Tibial artery (tissue), 4 donors: Measurements from ENCODE around the gene SPPL2C.

ENCODE experiments used
- DNase-seq, 2 donors: peaks; one replicate each; pipeline ENCODE4 v3.0.0-alpha.2; 2019
- H3K27ac ChIP-seq, 2 donors: fragments of 200-600 bp; sonication (generic) in 1 of 2; 1 replicate in 1 of 2; 2 replicates in 1 of 2; pipeline ENCODE4 v1.5.1; 2018 to 2019; ENCODE audit warnings: mild to moderate bottlenecking in 1 of 2
- H3K27me3 ChIP-seq, 2 donors: fragments of 200-600 bp; sonication (generic) in 1 of 2; one replicate each; pipeline versions ENCODE4 v1.5.1 to v1.6.0; 2016 to 2019
- H3K36me3 ChIP-seq, 3 donors: fragments of 200-600 bp; sonication (generic) in 2 of 3; one replicate each; pipeline ENCODE4 v1.5.1; 2016 to 2019; ENCODE audit warnings: mild to moderate bottlenecking in 2 of 3
- H3K4me1 ChIP-seq, 4 donors: fragments of 200-600 bp; sonication (generic) in 2 of 4; 1 replicate in 3 of 4; 2 replicates in 1 of 4; pipeline ENCODE4 v1.5.1; 2016 to 2019
- H3K4me3 ChIP-seq, 2 donors: fragments of 200-600 bp; sonication (generic) in 1 of 2; 1 replicate in 1 of 2; 2 replicates in 1 of 2; pipeline ENCODE4 v1.5.1; 2018 to 2019; ENCODE audit warnings: mild to moderate bottlenecking in 2 of 2
- H3K9me3 ChIP-seq, 3 donors: fragments of 200-600 bp; sonication (generic) in 1 of 3; one replicate each; pipeline ENCODE4 v1.5.1; 2016 to 2019
- intact Hi-C: fragments of 100-400 bp; cut with DNase I; formaldehyde crosslinking; loops from one replicate; pipeline ENCODE4 v1.15.0; 2023; ENCODE audit warnings: low total_unique reads
- TF ChIP-seq, protein P1 (sequence below), 2 experiments: fragments of 200-600 bp in 1 of 2; fragments of 450-650 bp in 1 of 2; IDR thresholded peaks; one replicate each; pipeline ENCODE4 v1.5.1; 2017 to 2019; ENCODE audit warnings: antibody characterized with exemption in 2 of 2, mild to moderate bottlenecking in 1 of 2, moderate library complexity in 1 of 2

SPPL2C gene

DNA sequence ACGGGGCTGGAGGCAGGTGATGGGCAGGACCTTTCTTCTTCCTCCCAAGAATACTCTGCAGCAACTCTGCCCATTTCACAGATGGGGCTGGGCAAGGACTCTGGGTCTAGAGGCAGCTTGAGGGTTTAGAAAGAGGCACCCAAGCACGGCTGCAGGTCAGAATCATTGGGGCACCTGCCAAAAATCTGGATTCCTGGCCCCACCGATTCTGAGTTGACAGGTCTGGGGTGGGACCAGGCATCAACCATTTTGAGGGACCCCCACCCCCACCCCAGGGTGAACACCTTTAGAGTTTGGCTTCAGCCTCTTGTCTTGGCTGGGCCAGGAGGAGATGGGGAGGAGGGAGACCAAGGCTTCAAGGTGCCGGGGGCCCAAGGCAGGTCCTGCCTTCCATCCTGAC, 5.3 kb downstream of the SPPL2C start:
- intact Hi-C loops: no loop called here
- Histone ChIP-seq H3K4me3 (no peak overlapping the region), H3K27me3 (peaks cover 0 to 82% of the 10 kb centered on the region in 2 donors), H3K9me3 (no peaks in the 10 kb centered on the region), H3K4me1 (peaks cover 0 to 2% (median 0%) of the 10 kb centered on the region in 4 donors), H3K36me3 (no peaks in the 10 kb centered on the region), H3K27ac (no peak overlapping the region)
- no peak for DNase-seq
- TF ChIP-seq, protein P1, sequence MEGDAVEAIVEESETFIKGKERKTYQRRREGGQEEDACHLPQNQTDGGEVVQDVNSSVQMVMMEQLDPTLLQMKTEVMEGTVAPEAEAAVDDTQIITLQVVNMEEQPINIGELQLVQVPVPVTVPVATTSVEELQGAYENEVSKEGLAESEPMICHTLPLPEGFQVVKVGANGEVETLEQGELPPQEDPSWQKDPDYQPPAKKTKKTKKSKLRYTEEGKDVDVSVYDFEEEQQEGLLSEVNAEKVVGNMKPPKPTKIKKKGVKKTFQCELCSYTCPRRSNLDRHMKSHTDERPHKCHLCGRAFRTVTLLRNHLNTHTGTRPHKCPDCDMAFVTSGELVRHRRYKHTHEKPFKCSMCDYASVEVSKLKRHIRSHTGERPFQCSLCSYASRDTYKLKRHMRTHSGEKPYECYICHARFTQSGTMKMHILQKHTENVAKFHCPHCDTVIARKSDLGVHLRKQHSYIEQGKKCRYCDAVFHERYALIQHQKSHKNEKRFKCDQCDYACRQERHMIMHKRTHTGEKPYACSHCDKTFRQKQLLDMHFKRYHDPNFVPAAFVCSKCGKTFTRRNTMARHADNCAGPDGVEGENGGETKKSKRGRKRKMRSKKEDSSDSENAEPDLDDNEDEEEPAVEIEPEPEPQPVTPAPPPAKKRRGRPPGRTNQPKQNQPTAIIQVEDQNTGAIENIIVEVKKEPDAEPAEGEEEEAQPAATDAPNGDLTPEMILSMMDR (IDR thresholded peaks at IDR 0.05): no peak

DNA sequence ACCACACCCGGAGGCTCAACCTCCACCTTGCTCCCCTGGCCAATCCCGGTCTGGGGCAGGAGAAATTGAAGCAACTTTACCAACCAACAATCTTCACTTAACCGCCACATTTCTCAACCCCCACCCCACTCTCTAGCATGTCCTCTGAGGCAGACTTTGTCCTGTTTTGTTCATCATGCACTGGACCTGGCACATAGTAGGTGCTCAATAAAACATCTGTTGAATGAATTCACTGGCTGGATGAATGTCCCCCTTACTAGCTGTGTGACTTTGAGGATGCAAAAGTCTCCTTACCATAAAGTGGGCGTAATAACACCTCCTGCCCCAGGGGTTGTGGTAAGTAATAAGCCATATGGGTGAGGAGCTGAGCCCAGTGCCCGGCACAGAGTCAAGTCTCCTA, 5.8 kb downstream of the SPPL2C start:
- peaks cover 0 to 82% of the 10 kb centered on the region in 2 donors for H3K27me3 ChIP-seq
- H3K27ac ChIP-seq: no peak overlapping the region
- no peaks in the 10 kb centered on the region for H3K9me3 ChIP-seq
- TF ChIP-seq, protein P1 (IDR thresholded peaks at IDR 0.05): no peak
- no peak for DNase-seq
- intact Hi-C loops: no loop called here
- H3K4me3 ChIP-seq: no peak overlapping the region
- H3K36me3 ChIP-seq: no peaks in the 10 kb centered on the region
- peaks cover 0 to 2% (median 0%) of the 10 kb centered on the region in 4 donors for H3K4me1 ChIP-seq

DNA sequence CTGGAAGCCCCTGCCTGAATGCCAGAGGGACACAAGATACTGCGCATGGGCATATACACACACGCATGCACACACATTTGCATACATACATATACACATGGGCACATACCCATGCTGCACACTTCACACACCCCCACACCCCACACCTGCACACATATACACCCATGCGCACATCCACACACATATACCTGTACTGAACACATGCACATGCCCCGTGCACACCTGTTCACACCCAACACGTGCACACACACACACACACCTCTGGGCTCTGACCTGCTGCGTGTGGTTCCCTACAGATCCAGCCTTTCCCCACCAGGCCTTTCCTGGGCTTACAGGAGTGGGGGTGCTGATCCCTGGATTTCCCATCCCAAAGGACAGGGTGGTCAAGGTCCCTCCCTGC, 6.3 kb downstream of the SPPL2C start:
- Histone ChIP-seq H3K4me1 (peaks cover 0 to 2% (median 0%) of the 10 kb centered on the region in 4 donors), H3K27me3 (peaks cover 0 to 84% of the 10 kb centered on the region in 2 donors), H3K27ac (no peak overlapping the region), H3K4me3 (no peak overlapping the region), H3K36me3 (no peaks in the 10 kb centered on the region), H3K9me3 (no peaks in the 10 kb centered on the region)
- TF ChIP-seq, protein P1 (IDR thresholded peaks at IDR 0.05): no peak
- intact Hi-C loops: no loop called here
- no peak for DNase-seq

DNA sequence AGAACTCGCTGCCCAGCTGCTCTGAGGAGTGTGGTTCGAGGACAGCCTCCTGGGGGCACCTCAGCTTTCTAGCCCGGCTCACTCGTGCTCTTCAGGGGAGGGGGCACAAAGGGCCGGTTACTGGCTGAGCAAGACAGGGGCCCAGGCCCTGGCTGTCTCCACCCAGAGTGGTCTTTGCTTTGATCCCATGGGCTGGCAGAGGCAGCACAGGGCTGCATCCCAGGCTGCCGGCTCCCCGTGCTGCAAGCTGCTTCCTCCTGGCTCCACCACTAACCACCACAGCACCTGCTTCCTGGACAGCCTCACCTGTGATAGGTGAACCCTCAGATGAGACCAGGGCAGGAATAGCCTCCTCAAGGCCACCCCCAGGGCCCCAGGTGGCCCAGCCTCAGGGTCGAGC, 6.8 kb downstream of the SPPL2C start:
- intact Hi-C loops: no loop called here
- Histone ChIP-seq H3K27me3 (peaks cover 0 to 81% of the 10 kb centered on the region in 2 donors), H3K9me3 (no peaks in the 10 kb centered on the region)

DNA sequence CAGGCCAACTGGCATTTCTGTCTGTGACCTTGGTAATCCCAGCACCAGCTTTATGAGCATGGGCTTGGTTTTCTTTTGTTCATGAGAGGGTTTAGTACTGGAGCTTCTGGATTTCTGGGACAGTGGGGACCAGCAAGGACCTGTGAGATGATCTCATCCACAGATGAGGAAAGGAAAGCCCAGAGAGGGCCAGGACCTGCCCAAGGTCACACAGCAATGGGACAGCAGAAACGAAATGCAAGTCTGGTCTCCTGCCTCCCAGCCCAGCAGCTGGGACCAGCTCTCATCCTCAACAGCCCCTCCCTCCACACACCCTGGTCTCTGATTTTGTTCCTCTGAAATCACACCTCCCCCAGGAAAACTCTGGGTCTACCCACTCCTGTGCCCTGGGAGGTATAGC, 7.2 kb downstream of the SPPL2C start:
- no peak for DNase-seq
- TF ChIP-seq, protein P1 (IDR thresholded peaks at IDR 0.05): no peak
- Histone ChIP-seq H3K27ac (no peak overlapping the region), H3K36me3 (no peaks in the 10 kb centered on the region), H3K27me3 (peaks cover 0 to 77% of the 10 kb centered on the region in 2 donors), H3K9me3 (no peaks in the 10 kb centered on the region), H3K4me3 (no peak overlapping the region), H3K4me1 (peaks cover 0 to 2% (median 0%) of the 10 kb centered on the region in 4 donors)
- intact Hi-C loops: no loop called here

More for the DNA sequence above, 6.8 kb downstream of the SPPL2C start:
- Histone ChIP-seq H3K4me1 (peaks cover 0 to 2% (median 0%) of the 10 kb centered on the region in 4 donors), H3K36me3 (no peaks in the 10 kb centered on the region), H3K27ac (no peak overlapping the region), H3K4me3 (no peak overlapping the region)
- DNase-seq: no peak
- TF ChIP-seq, protein P1 (IDR thresholded peaks at IDR 0.05): no peak
